ENCODE data around the gene GATAD1.
"Not testable (repeated sequence)": the region's sequence is repeated elsewhere in the genome, so short reads cannot be mapped to it uniquely, and the experiment has no call there.

GATAD1 gene, protein sequence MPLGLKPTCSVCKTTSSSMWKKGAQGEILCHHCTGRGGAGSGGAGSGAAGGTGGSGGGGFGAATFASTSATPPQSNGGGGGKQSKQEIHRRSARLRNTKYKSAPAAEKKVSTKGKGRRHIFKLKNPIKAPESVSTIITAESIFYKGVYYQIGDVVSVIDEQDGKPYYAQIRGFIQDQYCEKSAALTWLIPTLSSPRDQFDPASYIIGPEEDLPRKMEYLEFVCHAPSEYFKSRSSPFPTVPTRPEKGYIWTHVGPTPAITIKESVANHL

GRCh38 chr7:92447345-92448204 is at the start of gene GATAD1:
Gene GATAD1 (plus strand): TSS chr7:92447482. CDS start chr7:92447730, 248 bp downstream.
- peak; percentile 88 for DNase-seq (ENCODE audit: low spot score)

DNA sequence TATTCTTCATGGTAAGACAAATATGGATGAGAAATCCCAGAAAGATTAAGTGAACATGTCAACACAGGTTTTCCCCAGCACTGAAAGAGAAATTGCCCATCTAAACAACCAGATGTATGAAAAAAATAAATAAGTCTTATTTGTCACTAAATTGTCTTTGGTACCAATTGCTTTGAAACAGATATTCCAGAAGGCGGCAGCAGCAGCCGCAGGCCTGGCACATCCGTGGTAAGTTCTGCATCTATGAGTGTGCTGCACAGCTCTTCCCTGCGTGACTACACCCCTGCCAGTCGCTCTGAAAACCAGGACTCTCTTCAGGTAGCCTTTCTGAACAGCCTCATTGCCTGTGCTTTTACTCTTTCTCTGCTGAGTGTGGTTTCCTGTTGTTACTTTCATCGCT is 49.7 kb upstream of the GATAD1 start:
- DNase-seq (ENCODE audit: low spot score): no peak

DNA sequence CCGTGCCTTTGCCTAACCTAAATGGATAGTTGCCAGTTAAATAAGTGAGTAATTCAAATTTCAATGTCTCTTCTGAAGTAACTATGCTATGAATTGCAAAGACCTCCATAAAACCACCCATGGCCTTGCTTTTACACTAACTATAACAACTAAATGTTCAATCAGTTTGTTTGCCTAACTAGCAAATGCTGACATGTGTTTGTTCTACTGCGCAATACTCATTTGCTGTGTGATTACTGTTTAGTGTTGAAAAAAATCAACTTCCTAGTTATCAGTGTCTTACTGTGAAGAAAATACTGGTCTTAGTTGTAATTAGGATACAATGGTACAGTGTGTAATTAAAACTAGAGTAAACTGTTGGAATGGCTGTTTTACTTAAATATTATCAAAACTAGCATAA is 47.3 kb upstream of the GATAD1 start:
- no peak for DNase-seq (ENCODE audit: low spot score)

DNA sequence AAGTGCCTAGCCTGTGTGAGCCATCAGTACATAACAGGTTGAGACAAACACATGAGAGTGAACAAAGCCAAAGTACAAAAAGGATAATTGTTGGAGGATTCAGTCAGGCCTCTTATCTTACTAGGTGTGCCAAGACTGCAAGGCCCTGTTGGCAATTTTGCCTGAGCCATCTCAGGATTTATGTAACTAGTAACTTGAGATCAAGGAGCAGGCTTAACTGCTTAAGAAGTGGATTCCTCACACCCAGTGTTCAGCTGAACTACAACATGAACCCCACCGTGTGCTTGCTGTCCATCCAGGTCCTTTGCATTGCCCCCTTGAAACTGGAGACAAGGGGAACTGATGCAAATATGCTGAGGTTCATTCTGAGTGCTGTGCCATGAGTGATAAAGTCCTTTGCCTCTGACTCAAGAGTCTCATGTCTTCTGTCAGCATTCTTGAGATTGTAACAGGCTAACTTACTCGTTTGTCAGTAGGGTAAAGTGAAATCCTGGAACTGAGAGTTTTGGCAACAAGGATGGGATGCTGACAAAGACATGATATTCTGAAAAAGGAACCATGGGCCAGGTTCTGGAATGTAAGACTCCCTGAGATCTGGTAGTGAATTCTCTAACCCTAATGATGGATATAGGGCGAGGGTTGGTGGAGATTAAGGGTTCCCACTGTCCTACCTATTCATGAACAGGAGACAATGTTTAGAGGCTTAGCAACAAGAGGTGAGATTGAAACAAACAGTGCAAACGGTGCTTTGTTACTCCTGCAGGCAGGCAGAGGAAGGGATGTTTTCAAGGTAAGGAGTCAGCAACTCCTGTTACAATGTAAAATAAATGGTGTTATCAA is 44.1 kb upstream of the GATAD1 start:
- no peak for DNase-seq (ENCODE audit: low spot score)

DNA sequence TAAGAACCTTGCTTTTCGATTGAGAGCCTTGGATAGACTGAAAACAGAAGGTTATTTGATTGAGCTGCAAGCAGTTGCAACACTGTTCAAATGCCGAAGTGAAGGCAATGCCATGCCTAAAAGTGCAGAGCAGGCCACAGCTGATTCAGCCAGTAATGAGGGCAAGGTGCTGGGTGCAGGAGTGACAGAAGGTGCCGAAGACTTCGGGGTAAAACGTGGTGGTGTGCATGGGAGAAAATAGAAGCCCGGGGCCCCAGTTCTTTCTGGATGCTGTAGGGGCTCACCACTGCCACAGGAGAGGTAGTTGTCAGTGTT is 43.6 kb upstream of the GATAD1 start:
- DNase-seq (ENCODE audit: low spot score): no peak

DNA sequence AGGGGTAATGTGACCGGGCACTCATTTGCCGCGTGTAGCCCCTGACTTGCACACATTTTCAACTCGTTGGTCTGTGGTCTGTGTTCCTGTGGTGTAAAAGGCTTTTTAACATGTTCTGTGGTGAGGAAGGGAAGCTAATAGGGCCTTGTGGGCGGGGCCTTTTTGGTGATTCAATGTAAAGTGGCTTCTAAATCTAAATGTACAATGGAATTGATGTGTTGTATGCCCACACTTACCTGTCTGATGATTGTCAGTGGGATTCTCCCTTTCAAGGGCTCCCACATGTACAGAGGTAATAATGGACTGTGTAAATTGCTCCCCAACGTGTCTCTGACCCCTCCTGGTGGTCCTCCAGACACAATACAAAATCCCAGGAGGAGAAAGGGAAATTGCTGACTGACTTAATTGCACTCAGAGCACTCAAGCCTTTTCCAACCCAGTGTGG is 43.1 kb upstream of the GATAD1 start:
- DNase-seq (ENCODE audit: low spot score): no peak

DNA sequence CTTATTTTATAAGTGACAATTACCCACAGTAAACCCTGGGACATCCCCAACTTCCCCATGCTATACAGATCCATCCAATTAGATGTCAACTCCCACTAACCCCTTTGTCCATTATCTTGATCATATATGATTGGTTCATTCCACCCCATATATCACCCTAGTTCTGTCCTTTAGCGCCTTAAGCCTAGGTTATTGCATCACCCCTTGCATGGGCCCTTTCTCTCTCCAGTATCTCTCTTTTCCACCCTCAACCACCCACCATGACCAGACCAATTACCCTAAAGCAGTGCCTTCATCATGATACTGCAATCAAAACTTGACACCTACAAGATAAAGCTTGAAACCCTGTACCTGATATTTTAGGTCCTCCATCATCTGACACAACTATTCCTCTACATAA is 37.9 kb upstream of the GATAD1 start:
- no peak for DNase-seq (ENCODE audit: low spot score)

GRCh38 chr7:92410162-92410561 is 37.1 kb upstream of the GATAD1 start:
- not testable (repeated sequence) for DNase-seq (ENCODE audit: low spot score)

- no peak for DNase-seq (ENCODE audit: low spot score)
These were observed 34.5 kb upstream of the GATAD1 start for GRCh38 chr7:92412745-92413144.

- no peak for DNase-seq (ENCODE audit: low spot score)
These were observed 33.7 kb upstream of the GATAD1 start for GRCh38 chr7:92413550-92413949.

- DNase-seq (ENCODE audit: low spot score): no peak
These were observed 32.1 kb upstream of the GATAD1 start for GRCh38 chr7:92415225-92415624.

DNA sequence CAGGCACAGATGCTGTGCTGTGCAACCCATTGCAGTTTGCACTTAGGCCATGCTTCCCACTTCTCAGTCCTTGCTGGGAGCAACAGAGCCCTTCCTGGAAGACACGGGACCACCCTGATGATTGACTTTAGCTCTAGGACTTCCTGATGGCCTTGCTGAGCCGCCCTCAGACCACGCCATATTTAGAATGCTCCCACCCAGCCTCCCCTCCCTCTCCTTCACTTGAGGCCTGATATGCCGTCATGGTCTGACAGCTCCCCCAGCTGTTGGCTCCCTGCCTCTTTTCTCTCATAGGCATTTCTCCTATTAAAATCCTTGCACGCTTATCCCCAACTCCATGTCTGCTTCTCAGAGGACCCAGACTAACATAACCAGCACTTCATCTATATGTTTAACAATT is 29.4 kb upstream of the GATAD1 start:
- no peak for DNase-seq (ENCODE audit: low spot score)

GRCh38 chr7:92421676-92422435 is 25.4 kb upstream of the GATAD1 start:
- DNase-seq (ENCODE audit: low spot score): no peak

DNA sequence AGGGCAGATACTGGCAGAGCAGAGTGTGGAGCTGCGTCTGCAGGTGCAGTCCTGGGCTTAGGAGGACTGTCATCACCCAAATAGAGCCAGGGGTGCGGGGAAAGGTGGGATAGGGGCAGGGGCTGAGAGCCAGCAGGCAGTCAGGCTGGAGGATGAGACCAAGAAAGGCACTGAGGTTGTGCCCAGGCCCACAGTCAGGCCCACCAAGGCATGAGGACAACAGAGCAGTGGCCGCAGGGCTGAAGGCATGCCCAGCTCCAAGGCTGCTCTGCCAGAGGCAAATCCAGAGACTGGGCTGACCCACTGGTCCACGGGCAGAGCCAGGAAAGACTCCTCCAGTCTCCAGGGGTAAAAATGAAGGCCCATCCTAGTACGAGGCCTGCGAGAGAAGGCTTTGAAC is 24.4 kb upstream of the GATAD1 start:
- DNase-seq (ENCODE audit: low spot score): no peak

GRCh38 chr7:92423710-92424131 is 23.6 kb upstream of the GATAD1 start:
- DNase-seq (ENCODE audit: low spot score): no peak

GRCh38 chr7:92425311-92425947 is 21.9 kb upstream of the GATAD1 start:
- DNase-seq (ENCODE audit: low spot score): peak; percentile 23

GRCh38 chr7:92427193-92427592 is 20.1 kb upstream of the GATAD1 start:
- DNase-seq (ENCODE audit: low spot score): no peak

DNA sequence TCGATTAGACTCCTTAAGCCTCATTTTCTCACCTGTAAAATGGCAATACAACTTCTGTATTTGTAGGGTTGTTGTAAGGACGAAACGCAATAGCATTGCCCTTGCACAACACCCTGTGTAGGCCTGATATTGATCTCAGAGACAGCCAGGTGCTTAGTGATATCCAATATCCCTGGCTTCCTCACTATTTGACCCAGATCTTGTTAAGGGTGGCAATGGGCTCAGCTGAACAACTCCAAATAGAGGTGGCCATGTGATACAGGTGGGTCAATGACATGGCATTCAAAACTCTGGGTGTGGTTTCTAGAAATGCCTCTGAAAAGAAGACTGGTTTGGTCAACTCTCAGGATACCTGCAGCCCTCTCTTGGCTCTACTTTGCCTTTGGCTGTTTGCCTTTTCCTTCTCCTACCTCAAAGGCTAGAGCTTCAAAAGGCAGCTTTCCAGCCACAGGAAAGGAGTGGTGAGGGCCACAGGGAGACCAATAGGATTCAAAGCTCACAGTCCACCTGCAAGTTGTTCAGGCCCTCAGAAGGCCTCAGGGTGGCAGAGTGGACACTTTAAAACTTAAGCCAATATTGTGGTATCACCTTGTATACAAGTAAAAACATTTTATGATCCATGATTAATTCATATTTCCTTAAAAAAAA is 14.9 kb upstream of the GATAD1 start:
- DNase-seq (ENCODE audit: low spot score): no peak

GRCh38 chr7:92433019-92433418 is 14.3 kb upstream of the GATAD1 start:
- DNase-seq (ENCODE audit: low spot score): no peak

- DNase-seq (ENCODE audit: low spot score): no peak
These were observed 11.7 kb upstream of the GATAD1 start for GRCh38 chr7:92435542-92435941.
